Loucy (cell line): ENCODE data around the gene TMEM247.

Experiments
- H2AFZ ChIP-seq: fragments of 200-600 bp; sonication (generic); 2 replicates; pipeline ENCODE4 v1.6.0; 2016; ENCODE audit warnings: antibody characterized with exemption, mild to moderate bottlenecking, low read length, moderate library complexity
- H3F3A ChIP-seq: fragments of 200-600 bp; 2 replicates; pipeline ENCODE4 v1.6.0; 2016; ENCODE audit warnings: antibody characterized with exemption, low read depth, mild to moderate bottlenecking
- H3K27me3 ChIP-seq: fragments of 200-600 bp; sonication (generic); 2 replicates; pipeline ENCODE4 v1.6.1; 2014; ENCODE audit warnings: low read length, mild to moderate bottlenecking; ENCODE audit not compliant: insufficient read depth, poor library complexity, severe bottlenecking
- H3K36me3 ChIP-seq: fragments of 200-600 bp; sonication (generic); 2 replicates; pipeline ENCODE4 v1.6.1; 2016; ENCODE audit warnings: low read length; ENCODE audit not compliant: insufficient read depth
- H3K4me1 ChIP-seq: fragments of 200-600 bp; sonication (generic); 2 replicates; pipeline ENCODE4 v1.5.1; 2014; ENCODE audit warnings: low read length, mild to moderate bottlenecking; ENCODE audit not compliant: insufficient read depth, poor library complexity, severe bottlenecking
- H3K4me2 ChIP-seq: fragments of 200-600 bp; sonication (generic); 2 replicates; pipeline ENCODE4 v1.6.0; 2014; ENCODE audit warnings: antibody characterized with exemption, low read length, low read depth, mild to moderate bottlenecking; ENCODE audit not compliant: poor library complexity, severe bottlenecking
- H3K4me3 ChIP-seq: fragments of 200-600 bp; sonication (generic); 2 replicates; pipeline ENCODE4 v1.5.1; 2014; ENCODE audit warnings: low read length, mild to moderate bottlenecking, mixed read lengths; ENCODE audit not compliant: poor library complexity, severe bottlenecking
- H3K79me2 ChIP-seq: fragments of 200-600 bp; sonication (generic); 2 replicates; pipeline ENCODE4 v1.6.1; 2014; ENCODE audit warnings: low read length; ENCODE audit not compliant: insufficient read depth
- H3K9ac ChIP-seq: fragments of 200-600 bp; sonication (generic); 2 replicates; pipeline ENCODE4 v1.6.0; 2014; ENCODE audit warnings: mild to moderate bottlenecking, low read depth, low read length, moderate library complexity; ENCODE audit not compliant: poor library complexity, severe bottlenecking
- H3K9me2 ChIP-seq: fragments of 200-600 bp; sonication (generic); replicated peaks from 2 replicates; pipeline ENCODE4 v1.6.1; 2016; ENCODE audit warnings: low read depth, low read length, mixed read lengths
- H3K9me3 ChIP-seq: fragments of 200-600 bp; sonication (generic); 2 replicates; pipeline ENCODE4 v1.6.1; 2014; ENCODE audit warnings: mild to moderate bottlenecking, antibody characterized with exemption, low read length, low read depth; ENCODE audit not compliant: insufficient read depth
- H4K20me1 ChIP-seq: fragments of 200-600 bp; sonication (generic); 2 replicates; pipeline ENCODE4 v1.6.0; 2014; ENCODE audit warnings: antibody characterized with exemption, low read length, mild to moderate bottlenecking; ENCODE audit not compliant: insufficient read depth, poor library complexity, severe bottlenecking
- EZH2phosphoT487 ChIP-seq: fragments of 200-600 bp; IDR thresholded peaks from 2 replicates; pipeline ENCODE4 v1.6.1; 2018; ENCODE audit warnings: antibody characterized with exemption, mild to moderate bottlenecking, moderate library complexity, borderline replicate concordance
- TF ChIP-seq, protein P1 (sequence below): fragments of 200-600 bp; sonication (generic); conservative IDR thresholded peaks from 2 replicates; pipeline ENCODE4 v1.5.1; 2014; ENCODE audit warnings: mild to moderate bottlenecking, antibody characterized with exemption, low read length

Gene TMEM247

DNA sequence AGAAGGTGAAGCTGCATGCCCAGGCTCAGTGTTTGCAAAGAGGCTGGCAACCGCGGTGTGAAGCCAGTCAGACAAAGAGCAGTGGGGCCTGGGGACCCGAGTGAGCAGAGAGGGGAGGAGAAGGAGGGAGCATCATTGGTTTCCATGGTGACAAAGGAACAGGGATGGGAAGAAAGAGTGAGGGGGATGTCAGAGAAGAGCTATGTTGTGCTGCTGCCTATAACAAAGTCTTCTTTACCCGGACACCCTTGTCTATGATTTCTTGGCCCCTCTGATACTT is 14.5 kb downstream of the TMEM247 start:
- no peaks in the 10 kb centered on the region for H3K9me2 ChIP-seq
- no peaks in the 10 kb centered on the region for H3K9me3 ChIP-seq
- no peaks in the 10 kb centered on the region for H3K79me2 ChIP-seq
- no peaks in the 10 kb centered on the region for H3K36me3 ChIP-seq
- no peak overlapping the region for H3K4me2 ChIP-seq
- no peak for TF ChIP-seq EZH2phosphoT487
- TF ChIP-seq, protein P1, sequence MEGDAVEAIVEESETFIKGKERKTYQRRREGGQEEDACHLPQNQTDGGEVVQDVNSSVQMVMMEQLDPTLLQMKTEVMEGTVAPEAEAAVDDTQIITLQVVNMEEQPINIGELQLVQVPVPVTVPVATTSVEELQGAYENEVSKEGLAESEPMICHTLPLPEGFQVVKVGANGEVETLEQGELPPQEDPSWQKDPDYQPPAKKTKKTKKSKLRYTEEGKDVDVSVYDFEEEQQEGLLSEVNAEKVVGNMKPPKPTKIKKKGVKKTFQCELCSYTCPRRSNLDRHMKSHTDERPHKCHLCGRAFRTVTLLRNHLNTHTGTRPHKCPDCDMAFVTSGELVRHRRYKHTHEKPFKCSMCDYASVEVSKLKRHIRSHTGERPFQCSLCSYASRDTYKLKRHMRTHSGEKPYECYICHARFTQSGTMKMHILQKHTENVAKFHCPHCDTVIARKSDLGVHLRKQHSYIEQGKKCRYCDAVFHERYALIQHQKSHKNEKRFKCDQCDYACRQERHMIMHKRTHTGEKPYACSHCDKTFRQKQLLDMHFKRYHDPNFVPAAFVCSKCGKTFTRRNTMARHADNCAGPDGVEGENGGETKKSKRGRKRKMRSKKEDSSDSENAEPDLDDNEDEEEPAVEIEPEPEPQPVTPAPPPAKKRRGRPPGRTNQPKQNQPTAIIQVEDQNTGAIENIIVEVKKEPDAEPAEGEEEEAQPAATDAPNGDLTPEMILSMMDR, result no peak
- H3K9ac ChIP-seq, result no peak overlapping the region
- H3K27me3 ChIP-seq, result peaks cover 14% of the 10 kb centered on the region
- no peak overlapping the region for H2AFZ ChIP-seq
- no peaks in the 10 kb centered on the region for H4K20me1 ChIP-seq
- no peak overlapping the region for H3K4me3 ChIP-seq
- H3K4me1 ChIP-seq, result no peaks in the 10 kb centered on the region
- no peaks in the 10 kb centered on the region for H3F3A ChIP-seq

DNA sequence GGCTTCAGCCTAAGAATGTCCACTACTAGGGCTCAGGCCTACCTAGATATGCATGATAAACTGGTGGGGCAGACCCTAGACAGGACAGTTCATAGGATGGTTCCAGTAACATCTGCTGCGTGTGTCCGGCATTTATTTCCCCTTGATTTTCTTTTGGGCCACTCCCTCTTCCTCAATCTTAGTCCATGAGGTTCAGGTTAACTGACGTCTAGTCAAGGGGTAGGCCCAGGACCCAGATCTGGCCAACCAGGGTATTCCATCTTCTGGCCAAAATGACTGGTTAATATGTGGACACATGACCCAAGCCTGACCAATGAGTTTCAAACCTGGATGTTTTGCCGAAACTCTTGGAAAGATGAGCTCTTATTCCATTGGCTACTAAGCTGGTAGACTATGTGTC is 15.2 kb downstream of the TMEM247 start:
- Histone ChIP-seq H3K4me2 (no peak overlapping the region), H3K36me3 (no peaks in the 10 kb centered on the region), H3K9me3 (no peaks in the 10 kb centered on the region), H3K9ac (no peak overlapping the region), H4K20me1 (no peaks in the 10 kb centered on the region), H3K79me2 (no peaks in the 10 kb centered on the region), H3F3A (no peaks in the 10 kb centered on the region), H3K4me1 (no peaks in the 10 kb centered on the region), H2AFZ (no peak overlapping the region), H3K4me3 (no peak overlapping the region), H3K9me2 (no peaks in the 10 kb centered on the region), H3K27me3 (peaks cover 15% of the 10 kb centered on the region)
- TF ChIP-seq EZH2phosphoT487, result no peak
- TF ChIP-seq, protein P1, result no peak

DNA sequence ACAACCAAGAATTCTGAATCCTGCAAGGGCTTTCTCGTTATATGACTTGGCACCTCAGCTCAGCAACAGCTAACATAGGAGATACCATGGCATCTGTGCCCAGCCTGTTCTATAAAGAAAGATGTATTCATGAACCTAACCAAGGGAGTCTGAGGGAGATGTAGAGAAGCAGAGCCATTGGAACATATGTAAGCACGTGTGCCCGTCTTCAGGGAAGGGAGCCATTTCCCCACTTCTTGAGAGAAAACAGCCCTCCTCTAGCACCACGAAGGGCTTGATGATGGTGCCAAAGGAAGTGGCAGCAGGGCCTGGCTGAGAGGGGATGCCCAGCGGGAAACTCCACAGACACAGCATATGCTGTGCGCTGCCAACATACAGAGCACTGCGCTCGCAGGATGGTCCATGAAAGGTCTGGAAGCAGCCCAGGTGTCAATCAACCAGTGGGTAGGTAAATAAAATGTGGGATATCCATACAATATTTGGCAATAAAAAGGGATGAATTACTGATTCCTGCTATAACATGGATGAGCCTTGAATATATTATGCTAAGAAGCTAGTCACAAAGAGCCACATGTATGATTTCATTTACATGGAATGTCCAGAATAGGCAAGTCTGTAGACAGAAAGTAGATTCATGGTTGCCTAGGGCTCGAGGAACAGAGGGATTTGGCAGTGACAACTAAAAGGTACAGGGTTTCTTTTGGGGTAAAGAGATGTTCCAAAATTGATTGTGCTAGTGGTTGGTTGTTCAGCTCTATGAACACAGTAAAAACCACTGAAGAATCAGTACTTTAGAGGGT is 16.1 kb downstream of the TMEM247 start:
- Histone ChIP-seq H3K9me3 (no peaks in the 10 kb centered on the region), H3F3A (no peaks in the 10 kb centered on the region), H3K4me2 (no peak overlapping the region), H3K4me3 (no peak overlapping the region), H2AFZ (no peak overlapping the region), H3K9ac (no peak overlapping the region), H3K36me3 (no peaks in the 10 kb centered on the region), H4K20me1 (no peaks in the 10 kb centered on the region), H3K9me2 (no peaks in the 10 kb centered on the region), H3K27me3 (peaks cover 15% of the 10 kb centered on the region), H3K79me2 (no peaks in the 10 kb centered on the region), H3K4me1 (peaks cover under 1% of the 10 kb centered on the region)
- TF ChIP-seq EZH2phosphoT487, result no peak
- TF ChIP-seq, protein P1, result no peak
